HG03439 (cell line): ENCODE results near the gene ARHGAP21.
A peak's percentile ranks its signal among the peaks of the same experiment; 100 is the strongest.

Experiments used
- ATAC-seq: cut with Tn5 transposase; IDR thresholded peaks from one replicate; pipeline ENCODE4 v1.9.1; 2021; ENCODE audit warnings: mild to moderate bottlenecking, moderate library complexity; ENCODE audit not compliant: unreplicated experiment

The ARHGAP21 gene

DNA sequence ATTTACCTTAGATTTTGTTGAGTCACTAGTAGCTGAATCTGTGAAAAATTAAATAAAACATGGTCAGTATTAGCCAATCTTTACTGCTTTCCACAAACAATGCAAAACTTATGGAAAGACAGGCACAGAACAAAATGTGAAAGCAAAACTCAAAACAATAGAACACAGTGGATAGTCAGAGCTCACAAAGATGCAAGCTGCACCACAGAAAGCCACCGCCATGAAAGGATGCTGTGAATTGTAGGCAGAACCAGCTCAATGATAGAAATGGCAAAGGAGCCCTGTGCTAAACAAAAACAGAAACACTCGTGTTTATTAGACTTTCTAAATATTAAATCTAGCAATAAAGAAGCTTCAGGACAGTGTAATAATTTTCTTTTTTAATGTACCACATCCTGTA lies 134.4 kb downstream of the ARHGAP21 start:
- no peak for ATAC-seq

DNA sequence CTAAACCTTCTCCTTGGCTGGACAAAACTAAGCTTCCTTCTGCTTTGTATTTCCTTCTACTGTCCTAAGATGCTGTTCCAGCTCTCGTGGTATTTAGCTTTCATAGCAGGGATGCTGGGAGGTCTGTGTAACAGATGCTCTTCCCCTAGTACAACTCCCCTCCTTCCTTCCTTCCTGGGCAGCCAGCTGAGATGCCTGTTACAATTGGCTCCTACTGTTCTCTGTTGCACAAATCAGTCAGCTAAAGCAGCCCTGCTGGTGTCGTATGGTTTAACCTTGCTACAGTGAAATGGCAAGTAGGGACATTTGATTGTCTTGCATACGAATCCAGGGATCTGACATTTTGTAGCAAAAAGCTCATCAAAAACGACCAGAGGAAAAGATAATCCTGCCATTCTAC lies 143.8 kb downstream of the ARHGAP21 start:
- no peak for ATAC-seq

DNA sequence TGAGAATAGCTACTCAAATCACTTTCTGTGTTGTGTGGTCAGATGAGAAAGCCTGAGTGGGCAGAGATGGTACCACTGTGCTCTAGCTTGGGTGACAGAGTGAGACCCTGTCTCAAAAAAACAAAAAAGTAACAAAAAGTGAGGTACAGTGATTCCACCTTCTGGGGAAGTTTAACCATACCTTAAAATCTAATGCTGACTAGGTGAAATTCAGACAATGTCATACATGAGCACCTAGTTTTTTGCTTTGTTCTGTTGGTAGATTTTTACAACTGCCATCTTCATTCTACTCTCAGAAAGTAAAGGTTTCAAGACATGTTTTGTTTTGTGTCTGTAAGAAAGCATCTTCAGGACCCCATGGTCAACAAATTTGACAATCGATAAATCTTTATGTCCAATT lies 144.2 kb downstream of the ARHGAP21 start:
- no peak for ATAC-seq

DNA sequence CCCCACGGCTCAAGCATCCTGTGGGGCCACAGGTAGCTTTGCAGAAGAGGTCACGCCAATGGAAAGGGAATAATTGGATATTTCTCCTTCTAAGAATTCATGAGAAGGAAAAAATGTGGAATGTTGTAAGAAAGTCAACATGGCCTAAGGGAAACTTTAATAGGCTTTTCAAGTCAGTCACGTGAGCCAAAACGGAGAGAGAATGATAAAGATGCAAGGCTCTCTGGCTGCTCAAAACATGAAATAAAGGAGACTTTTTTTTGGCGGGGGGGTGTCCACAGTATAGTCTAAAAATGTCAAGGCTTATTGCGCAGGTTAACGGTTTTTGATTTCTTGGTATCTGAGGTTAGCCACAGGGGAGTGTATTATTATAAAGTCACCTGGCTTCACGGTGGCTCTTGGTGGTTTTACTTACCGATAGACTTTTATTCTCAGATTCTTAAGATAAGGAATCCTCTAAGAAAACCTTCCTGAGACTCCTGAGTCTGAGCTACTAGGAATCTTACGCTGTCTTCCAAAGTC lies 148.1 kb downstream of the ARHGAP21 start:
- no peak for ATAC-seq

DNA sequence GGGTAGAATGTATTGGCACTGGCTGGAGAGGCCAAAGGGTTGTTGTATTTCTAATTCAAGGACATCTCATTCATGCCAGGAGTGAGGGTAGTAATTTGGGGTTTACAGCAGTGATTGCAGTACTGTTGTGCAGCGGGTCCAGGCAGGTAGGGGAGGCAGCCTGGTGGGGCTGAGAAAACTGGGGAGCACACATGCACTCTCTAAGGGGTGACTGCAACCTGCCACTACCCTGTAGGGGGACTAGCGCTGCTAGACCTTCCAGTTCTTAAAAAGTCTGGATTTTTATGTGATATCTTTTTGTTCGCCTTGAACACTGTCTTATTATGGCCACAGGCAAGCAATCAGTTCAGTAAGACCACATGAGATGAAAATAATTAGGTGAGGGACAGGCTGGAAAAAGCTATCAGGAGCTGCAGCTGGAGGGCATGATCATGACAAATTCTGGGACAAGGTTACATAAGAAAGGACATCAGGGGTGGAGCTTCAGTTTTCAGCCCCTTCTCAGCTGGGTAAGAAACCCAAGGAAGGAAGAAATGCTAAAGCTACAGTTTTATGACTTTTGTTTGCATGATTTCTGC lies 149.0 kb downstream of the ARHGAP21 start:
- ATAC-seq = no peak

DNA sequence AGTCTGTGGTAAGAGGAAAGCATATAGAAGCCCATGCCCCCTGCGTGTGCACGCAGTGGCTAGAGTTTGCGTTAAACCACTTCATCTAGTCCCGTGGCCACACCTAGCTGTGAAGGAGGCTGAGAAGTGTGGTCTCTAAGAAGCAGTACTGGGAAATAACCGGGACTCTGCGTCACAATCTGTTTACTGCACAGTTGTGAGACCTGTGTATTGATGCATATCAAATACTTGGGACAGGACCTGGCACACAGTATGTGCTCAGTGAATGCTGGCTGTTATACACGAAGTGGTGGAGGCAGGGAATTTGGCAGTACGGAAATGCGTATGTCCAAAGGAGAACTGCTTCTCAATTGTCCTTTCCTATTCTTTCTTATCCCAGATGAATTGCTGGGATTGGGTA lies 149.5 kb downstream of the ARHGAP21 start:
- no peak for ATAC-seq

DNA sequence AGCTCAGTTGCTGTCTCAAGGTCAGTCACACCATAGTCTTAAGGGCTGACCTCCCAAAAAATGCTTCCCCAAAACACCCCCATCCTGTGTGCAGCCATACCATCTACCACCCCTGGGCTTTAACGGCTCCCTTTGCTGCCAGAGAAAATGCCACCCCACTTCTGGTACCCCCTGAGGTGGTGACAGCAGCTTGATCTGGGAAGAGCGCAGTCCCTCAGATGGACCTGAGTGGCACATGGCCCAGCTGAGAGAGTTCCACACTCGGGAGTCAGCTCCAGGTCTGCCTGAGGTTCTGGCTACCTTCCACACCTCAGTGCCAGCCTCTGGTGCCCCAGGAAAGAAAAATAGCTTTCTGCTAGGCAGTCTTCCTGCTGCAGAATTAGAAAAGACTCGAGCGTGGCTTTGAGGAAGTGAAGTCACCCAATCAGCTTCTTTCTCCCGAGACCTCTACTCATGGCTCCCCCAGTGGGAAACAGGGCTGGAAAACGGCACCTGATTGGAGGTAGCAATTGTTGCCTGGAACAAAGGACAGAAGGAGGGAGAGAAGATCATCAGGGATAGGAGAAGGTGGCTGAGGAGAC lies 151.7 kb downstream of the ARHGAP21 start:
- no peak for ATAC-seq

DNA sequence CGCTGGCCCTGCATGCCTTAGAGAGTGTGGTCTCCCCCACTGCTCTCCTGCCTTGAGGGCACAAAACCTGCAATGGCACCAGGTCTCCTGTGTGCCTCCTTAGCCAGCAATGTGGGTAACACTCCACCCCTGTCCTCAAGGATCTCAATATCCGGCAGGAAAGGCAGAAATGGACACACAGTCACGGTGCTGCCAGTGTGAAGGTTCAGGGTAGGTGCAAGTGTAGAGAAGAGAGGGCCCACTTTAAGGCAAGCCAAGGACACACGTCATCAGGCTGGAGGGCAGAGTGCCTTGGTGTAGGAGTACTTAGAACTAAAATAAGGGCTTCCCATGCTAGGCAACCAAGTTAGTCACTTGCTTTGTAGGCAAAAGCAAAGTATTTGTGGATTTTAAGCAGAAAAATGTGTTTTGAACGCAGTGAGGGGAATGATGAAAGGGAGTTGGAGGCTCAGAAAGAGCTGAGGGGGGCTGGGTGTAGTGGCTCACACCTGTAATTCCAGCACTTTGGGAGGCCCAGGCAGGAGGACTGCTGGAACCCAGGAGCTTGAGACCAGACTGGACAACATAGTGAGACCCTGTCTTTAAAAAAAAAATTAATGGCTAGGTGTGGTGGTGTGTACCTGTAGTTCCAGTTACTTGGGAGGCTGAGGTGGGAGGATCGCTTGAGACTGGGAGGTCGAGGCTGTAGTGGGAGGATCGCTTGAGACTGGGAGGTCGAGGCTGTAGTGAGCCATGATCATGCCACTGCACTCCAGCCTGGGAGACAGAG lies 152.8 kb downstream of the ARHGAP21 start:
- no peak for ATAC-seq

DNA sequence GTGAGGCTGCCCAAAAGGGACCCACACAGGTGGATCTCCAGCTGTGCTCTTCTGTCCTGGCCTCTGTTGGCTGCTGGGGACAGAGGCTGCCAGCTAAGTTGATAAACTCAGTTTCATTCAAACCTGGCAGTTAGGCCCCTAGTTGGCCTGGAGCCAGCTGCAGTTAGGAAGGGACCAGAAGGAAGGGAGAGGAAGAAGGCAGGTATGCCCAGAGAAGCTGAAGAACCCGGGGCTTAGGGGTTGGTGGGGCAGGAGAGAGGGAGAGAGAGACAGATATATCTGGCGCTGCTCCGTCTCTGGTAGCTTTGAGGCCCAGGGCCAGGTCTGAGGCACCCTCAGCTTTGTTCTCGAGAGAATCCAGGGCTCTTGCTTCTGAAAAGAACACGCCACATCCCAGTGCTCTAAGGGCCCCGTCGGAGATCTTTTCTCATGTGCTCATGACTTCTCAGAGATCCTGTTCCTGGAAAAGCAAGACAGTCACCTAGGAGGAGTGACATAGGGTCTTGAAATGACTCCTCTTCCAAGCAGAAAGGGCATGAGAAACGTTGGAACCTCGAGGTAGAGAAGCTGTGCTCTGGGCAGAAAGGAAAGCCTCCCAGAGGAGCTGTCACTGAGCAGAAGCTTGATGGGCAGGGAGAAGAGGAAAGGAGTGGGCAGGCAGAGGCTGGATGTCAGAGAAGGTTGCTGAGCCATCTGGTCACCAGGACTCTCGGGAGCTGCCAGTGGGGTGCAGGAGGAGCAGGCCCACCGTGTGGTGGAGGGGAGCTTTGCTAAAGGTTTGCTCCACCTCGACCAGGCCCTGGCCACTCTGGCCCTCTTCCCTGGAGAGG lies 153.6 kb downstream of the ARHGAP21 start:
- no peak for ATAC-seq

DNA sequence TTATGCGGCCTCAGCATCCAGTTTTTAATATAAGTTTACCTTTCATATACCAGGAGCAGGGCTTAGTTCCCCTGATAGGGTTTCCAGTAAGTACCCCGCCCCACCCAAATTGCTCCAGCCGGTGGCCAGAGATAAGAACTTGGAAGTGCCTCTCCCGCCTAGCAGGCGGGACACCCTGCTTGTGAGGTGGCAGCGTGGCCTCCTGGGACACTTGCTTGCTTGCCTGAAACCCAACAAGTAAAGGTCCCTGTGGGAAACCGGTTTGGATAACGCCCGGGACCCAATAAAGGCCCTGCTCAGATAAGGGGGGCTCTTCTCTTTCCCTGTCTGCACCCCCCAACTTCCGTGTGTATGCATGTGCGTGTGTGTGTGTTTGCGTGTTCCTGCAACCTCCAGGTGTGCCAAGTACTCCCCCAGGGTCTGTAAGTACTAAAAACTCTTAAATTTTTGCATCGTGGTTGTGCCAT lies 154.3 kb downstream of the ARHGAP21 start:
- ATAC-seq = no peak

DNA sequence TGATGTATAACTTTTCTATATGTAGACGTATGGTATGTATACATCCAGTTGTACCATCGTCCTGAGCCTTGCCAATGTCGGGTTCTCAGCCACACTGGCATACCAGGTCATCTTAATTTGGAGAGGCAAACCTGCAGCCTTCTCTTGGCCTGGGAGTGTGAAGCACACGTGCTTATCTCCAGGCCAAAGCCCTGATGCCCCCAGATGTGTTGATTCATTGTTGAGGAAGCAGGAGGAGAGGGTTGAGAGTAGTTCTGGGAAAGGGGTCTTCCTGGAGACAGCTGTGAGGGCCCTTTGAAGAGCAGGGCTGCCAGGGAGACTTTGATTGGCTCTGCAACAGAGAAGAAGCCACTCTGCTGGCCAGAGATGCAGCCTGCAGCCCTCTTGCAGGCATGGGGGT lies 155.6 kb downstream of the ARHGAP21 start:
- ATAC-seq = no peak

DNA sequence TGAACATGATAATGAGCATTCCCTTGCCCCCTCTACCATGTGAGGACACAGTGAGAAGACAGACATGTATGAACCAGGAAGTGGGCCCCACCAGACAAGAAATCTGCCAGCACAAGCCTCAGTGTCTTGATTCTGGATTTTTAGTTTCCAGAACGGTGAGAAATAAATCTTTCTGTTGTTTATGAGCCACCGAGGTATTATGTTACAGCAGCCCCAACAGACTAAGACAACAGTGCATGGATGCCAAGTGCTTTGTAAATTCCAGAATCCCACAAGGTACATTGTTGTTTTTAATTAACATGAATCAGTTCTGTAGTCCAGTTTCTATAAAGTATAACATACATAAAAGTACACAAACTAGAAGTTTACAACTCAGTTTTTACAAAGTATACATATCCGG lies 162.2 kb downstream of the ARHGAP21 start:
- ATAC-seq = no peak

DNA sequence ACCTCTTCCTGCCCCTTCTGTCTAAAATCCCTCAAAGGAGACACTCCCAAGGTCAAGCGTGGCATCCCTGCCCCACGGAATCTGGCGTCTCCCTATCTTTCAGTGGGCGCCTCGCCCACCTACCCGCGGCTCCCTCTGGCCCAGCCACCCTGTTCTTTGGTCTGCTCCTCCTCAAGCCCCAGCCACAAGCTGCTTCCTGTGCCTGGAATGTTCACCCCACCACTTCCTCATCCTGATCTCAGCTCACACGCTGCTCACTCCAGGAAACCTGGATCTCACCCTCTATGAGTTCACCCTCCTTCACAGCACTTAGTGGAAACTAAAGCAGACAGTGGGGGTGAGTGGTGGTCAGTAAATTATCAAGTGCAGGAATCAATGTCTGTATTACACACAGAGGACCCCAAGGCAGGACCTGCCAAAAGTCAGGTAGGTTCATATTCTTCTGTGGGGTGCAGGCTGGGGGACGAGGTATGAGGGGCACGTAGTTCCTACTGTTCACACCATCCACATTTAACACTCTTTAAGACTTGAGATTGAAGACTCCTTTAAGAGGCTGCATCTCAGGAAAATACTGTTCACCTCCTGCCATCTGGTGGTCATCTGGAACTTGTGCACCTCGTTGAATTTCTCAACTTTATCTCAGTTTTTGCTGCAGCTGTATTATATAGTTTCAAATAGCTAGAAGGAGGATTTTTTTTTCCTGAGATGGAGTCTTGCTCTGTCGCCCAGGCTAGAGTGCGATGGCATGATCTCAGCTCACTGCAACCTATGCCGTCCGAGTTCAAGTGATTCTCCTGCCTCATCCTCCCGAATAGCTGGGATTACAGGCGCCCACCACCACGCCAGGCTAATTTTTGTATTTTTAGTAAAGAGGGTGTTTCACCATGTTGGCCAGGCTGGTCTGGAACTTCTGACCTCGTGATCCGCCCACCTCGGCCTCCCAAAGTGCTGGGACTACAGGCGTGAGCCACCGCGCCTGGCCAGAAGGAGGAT lies 166.6 kb downstream of the ARHGAP21 start:
- ATAC-seq = no peak

DNA sequence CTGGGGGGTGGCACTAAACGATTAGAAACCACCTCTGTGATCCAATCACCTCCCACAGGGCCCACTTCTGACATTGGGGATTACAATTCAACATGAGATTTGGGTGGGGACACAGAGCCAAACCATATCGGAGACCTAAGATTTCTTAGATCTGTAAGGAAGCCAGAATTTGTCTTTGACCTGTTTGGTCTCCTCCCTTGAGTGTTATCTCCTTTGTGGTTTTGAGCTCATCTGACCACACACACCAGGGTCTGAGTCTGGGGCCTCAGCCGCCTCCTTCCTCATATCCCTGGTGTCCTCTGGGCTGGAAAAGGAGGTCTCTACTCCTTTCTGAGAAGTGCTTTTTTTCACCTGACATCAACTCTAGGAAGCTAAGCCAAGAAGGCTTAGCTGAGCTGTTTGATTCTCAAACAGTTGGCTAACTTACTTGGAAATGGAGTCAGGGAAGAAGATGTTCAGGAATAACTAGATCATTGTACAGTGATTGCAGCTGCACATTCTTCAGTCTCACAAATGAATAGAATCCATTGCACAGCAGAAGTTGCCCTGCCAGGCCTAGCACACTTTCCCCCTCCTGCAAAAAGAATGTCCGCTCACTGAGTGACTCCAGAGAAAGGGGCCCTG lies 167.4 kb downstream of the ARHGAP21 start:
- ATAC-seq = no peak

DNA sequence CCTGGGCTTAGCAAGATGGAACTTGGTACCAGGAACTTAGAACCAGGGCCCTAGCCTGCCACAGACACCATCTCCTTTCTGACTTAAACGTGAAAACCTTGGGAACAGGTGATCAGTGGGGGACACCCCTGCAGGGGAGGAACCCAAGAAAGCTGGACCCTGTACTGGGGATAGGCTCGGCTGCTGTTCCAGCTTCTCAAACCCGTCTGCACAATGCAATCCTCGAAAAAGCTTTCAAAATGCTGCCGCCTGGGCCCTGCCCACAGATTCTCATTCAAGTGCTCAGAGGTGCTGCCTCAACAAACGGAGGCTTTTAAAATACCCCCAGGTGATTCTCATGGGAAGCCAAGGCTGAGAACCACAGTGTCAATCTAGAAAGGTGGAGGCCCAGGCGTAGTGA lies 169.7 kb downstream of the ARHGAP21 start:
- ATAC-seq = no peak

DNA sequence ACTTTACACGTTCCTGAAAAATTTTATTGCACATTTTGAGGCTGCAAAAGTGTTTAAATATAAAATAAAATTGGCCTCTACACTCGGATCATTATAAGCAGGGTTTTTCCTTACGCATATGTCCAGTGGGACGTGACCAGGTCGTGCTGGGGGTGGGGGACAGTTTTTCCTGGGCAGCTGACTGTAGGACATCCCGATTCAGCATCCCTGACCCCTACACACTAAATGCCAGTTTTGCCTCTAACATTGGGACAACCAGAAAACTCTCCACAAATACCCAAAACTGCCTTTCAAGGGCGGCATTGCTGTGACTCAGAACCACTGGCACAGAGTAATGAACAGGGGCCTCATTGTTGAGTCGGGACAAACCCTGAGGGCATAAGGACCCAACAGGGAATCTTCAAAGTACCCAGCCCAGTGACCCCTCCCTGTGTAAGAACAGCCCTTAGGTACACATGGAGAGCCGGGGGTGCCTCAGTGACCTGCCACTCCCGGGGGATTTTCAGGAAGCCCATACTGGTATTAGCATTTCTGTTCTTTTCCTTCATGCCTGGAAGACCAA lies 170.6 kb downstream of the ARHGAP21 start:
- ATAC-seq = no peak

DNA sequence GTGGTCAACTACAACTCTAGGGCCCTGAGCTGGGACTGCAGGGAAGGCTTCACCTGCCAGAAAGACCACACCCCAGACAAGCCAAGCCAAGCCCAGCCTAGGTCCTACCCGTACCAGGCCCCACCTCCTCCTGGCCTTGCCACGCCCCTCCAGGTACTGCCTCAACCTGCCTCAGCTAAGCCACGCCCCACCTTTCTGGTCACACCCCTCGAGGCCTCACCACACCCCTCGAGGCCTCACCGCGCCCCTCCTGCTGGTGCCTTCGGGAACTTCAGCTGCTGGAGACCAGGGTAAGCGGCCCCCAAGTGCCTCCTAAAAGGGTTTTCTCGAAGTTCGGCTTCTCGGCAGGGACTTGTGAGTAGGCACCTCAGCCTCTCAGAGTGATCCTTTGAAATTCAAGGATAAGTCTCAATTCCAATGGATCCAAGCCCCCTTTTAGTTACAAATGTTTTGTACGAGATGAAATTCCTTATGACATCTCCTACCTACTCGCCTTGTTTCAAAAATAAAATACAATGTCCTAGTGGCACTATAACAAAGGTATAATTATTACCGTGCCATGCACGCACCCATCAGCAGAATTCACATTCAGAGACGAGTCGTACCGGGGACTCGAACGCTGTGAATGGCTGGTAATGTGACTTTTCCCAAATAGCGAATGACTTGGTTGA lies 171.2 kb downstream of the ARHGAP21 start:
- peak; percentile 64 for ATAC-seq

DNA sequence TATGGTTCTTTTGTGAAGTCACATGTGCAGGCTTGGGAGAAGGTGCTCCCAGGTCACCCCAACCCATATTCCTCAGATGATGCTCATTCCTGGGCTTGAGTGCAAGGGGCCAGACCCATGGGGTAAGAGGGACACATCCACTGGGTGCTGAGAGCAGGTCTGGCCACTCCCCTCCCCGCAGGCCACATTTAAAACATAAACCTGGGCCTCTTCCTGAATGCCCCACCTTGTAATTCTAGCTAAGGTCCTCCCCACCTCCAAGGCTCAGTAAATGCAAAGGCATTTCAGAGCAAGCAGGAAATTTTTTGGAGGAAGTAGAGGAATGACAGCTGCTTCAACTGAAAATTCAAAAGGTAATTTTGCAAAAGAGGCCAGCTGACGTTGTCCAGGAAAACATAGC lies 172.5 kb downstream of the ARHGAP21 start:
- no peak for ATAC-seq

DNA sequence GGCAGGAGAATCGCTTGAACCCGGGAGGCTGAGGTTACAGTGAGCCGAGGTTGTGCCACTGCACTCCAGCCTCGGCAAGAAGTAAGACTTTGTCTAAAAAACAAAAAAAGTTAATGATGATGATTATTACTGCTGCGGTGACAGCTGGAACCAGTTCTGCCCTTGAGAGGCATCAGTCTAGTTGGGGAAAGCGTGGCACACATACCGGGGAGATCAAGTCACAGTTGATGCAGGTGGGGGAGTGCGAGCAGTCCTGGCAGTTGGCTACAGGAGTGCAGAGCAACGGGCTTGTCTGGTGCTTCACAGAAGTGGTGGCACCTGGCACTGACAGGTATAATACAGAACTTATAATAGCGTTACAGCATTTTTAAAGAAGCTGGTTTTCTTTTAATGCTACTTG lies 173.0 kb downstream of the ARHGAP21 start:
- no peak for ATAC-seq
